Posterior vena cava (tissue), 2 donors: ENCODE results near the gene TPD52L2. TPM values are rescaled to one million over a fixed set of nuclear protein-coding genes. Genes with fewer than 3 reads are reported as not detected.
"Not testable (repeated sequence)": the region's sequence is repeated elsewhere in the genome, so short reads cannot be mapped to it uniquely, and the experiment has no call there.

ENCODE experiments used
- DNase-seq: peaks from one replicate; pipeline ENCODE4 v3.0.0-alpha.2; 2020; ENCODE audit warnings: low spot score
- intact Hi-C, 2 donors: fragments of 100-400 bp; cut with DNase I; formaldehyde crosslinking; loops; one replicate each; pipeline versions ENCODE4 v1.14.1 to v1.14.2; 2022 to 2023
- total RNA-seq, 2 donors: library from RNA; stranded (reverse); fragmentation: NEBNext Ultra II Directional; extraction: Animal tissue kit (Norgen Biotek cat#: 25700); gene quantifications; one replicate each; pipeline ENCODE4 v1.2.1, GENCODE V29; 2021
- donor health status: DM: yes; HTN: yes; CAD: no.
- donor health status: DM: yes; HTN: yes; CAD: no.

The TPD52L2 gene
- total RNA-seq, 2 donors from 2014 or later = 113 to 132 TPM

DNA sequence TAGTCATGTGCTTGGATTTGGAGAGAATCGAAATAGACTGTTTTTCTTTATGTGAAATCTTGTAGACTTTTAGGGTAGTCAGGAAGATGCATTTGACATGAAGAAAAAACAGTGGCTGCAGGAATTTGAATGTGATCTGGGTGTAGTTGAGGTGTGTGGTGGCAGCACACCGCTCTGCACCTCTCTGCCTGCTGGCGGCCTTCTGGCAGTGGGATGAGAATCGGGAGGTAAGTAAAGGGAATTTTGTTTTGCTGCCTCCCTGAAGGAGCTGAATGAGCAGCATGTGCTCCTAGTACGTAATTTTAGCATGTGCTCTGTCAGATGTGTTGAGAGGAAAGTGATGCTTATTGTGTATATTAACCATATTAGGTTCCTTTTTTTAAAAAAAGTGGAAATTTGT is 3.2 kb downstream of the TPD52L2 start:
- no peak for DNase-seq
- intact Hi-C loops = no loop called here

DNA sequence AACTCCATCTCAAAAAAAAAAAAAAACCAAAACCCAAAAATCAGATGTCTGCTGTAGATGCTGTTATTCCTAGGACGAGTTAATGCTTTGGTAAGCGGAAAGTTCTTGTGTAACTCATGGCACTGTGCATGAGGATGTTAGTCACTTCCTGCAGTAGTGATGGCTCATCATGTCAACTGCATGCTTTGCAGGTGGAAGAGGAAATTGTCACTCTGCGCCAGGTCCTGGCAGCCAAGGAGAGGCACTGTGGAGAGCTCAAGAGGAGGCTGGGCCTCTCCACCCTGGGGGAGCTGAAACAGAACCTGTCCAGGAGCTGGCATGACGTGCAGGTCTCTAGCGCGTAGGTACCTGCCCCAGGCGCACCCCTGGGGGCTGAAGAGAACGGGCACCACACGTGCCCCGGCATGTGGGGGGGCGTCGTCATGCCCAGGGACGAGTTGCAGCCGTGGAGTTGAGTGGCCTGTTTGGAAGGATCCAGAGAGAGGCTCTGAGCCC is 8.5 kb downstream of the TPD52L2 start:
- intact Hi-C loops = no loop called here
- no peak for DNase-seq

DNA sequence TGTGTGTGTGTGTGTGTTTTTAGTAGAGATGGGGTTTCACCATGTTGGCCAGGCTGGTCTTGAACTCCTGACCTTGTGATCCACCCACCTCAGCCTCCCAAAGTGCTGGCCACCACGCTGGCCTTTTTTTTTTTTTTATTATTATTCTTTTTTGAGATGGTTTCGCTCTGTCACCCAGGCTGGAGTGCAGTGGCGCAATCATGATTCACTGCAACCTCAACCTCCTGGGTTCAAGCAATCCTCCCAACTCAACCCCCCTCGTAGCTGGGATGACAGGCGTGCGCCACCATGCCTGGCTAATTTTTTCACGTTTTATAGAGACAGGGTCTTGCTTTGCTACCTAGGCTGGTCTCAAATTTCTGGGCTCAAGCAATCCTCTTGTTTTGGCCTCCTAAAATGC is 9.2 kb downstream of the TPD52L2 start:
- DNase-seq, intact Hi-C loops: not testable (repeated sequence)

DNA sequence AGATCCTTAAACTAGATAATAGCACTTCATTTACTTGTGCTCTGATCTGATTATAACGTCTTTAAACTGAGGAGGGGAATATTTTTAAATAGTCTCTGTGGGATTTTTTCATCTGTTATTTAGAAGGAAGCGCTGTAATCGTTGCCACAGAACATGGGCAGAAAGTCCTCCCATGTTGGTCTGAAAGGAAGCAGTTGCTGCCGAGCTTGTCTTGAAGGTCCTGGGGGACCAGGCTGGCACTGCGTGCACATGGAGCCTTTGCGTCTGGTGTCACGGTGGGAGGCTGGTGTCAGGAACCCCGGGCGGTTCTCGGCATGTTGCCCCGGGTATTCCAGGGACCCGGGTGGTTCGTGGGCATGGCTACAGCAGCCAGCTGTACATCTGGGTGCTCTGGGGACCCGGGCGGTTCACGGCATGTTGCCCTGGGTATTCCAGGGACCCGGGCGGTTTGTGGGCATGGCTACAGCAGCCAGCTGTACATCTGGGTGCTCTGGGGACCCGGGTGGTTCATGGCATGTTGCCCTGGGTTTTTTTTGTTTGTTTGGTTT is 11.5 kb downstream of the TPD52L2 start:
- DNase-seq = no peak
- intact Hi-C loops = no loop called here

DNA sequence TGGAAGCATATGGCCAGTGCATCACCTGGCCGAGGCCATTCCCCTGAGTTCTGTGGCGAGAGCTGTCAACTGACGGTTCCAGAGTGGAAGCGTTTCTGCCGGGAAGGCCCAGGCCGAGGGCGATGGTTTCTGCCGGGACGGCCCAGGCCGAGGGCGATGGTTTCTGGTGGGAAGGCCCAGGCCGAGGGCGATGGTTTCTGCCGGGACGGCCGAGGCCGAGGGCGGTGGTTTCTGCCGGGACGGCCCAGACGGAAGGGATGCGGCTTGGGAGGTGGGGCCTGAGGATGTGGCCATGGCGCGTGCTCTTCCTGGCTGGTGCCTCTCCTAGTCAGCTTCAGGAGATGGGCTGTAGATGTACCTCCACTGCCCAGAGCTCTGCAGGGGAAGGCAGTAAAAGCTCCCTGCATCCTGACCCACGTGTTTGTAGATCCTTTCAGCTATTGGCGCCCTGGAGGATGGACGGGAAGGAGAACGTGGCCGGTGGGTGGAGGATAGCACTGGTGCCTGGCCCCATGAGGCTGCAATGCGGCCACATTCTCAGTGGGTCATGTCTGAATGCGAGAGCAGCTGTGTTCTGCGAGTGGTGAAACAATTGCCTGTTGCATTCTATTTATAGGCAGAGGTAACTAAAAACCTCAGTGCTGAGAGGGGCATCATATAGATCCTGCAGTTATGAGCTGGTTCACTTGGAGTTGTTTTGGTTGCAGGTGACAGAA is 12.8 kb downstream of the TPD52L2 start:
- DNase-seq = no peak
- intact Hi-C loops = no loop called here

DNA sequence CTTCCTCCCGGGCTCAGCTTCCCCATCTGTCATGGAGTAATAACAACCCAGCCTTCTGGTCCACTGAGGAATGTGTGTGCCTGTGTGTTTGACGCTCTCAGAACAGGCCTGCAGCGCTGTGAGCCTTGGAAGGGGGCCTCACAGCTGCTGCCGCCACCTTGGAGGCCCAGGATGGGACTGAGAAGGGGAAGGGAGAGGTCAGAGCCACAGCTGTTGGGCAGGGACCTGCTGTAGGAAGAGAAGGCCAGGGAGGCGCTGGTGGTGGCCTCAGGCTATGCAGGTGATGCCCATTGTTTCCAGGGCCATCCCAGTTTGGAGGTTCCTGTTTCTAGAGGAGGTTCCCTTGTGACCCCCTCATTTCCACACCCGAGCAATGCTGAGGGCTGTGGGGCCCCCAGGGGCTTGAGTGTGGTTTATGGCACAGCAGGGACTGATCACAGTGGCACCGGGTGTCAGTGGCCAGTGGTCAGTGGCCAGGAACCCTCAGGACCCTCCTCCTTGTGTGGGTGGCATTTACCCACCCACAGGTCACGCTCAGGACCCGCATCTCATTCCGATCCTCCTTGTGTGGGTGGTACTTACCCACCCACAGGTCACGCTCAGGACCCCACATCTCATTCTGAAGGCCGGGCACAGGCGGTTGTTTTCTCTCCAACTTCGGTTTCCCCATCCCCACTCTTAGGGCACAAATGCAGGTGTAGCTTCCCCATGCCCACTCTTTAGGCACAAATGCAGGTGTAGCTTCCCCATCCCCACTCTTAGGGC is 14.0 kb downstream of the TPD52L2 start:
- DNase-seq = no peak
- intact Hi-C loops = no loop called here

DNA sequence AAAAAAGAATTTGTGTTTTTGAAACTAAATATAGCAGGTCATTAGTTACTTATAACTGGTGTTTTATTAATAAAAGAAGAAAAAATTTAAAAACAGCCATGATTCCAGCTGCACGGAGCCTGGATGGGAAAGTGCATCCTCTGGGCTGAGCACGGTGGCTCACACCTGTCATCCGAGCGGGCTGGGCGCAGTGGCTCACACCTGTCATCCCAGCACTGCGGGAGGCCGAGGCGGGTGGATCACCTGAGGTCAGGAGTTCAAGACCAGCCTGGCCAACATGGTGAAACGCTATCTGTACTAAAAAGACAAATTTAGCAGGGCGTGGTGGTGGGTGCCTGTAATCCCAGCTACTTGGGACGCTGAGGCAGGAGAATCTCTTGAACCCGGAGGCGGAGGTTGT is 15.8 kb downstream of the TPD52L2 start:
- intact Hi-C loops = not testable (repeated sequence)

DNA sequence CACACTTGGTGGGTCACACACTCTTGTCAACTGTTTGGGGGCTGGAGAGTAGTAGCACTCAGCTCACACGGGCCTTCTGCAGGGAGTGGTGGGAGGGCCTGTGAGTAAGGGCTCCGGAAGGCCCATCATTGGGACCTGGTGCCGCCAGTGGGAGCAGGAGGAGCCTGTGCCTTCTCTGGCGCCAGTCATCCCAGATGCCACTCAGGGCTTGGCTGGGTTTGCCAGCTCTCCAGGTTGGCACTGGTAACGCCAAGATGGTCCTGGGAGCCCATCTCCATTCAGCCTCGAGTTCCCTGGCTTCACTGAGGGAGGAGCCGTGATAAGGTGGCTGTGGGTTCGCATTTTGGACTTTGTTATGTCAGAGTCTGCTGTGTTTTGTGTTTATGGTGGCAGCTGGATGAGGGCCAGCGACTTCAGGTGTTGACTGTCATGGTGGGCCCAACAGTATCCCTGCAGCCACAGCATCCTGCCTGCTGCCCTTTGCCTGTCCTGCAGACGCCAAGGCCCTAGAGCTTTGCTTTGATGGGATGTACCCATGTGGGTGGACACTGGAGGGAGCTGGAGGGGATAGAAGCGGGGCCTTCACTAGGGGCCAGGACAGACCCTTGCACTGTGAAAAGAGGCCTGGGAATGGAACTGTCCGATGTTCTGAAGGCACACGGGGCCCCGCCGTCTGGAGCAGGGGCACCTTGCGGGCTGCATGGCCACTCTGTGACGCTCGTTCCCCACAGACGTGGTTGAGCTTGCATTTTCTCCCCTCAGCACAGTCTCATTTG is 16.6 kb downstream of the TPD52L2 start:
- DNase-seq = no peak
- intact Hi-C loops = no loop called here

More for the DNA sequence above, 15.8 kb downstream of the TPD52L2 start:
- DNase-seq = not testable (repeated sequence)

DNA sequence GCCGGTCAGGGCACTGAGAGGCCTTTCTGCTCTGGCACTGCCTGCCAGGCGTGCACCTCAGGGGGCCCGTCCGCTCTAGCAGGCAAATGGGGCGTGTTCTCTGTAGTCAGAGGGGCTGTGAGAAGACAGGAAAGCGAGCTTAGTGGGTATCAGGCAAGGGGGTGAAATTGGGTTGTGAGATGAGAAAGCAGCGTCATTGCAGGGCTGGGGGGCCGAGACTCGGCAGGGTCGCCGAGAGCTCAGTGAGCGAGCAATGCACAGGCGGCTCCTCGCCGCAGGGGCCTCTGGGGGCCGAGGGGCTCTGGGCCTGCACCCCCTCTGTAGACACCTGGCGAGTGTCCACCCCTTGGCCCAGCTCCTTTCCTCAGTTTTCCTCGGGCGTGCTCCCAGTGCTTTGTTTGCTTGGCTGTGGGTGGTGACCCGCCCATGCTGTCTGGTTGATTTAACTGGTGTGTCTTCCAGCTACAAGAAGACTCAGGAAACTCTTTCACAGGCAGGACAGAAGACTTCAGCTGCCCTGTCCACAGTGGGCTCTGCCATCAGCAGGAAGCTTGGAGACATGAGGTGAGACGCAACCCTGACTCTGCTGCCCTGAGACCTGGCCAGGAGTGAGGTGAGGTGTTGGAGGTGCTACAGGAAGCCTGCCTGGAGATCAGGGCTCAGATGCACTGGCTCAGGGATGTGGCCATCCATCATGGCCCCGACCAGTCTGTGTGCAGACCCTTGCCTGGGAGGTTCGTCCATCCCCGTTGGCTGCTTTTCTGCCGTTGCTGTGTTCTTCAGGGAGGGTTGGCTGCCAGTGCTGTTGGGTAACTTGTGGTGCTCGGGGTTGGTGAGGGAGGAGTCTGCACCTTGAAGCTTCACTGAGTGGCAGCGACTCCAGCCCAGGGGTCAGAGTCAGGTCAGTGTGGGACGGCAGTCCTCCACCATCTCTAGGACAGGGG is 17.5 kb downstream of the TPD52L2 start:
- intact Hi-C loops = no loop called here
- no peak for DNase-seq

DNA sequence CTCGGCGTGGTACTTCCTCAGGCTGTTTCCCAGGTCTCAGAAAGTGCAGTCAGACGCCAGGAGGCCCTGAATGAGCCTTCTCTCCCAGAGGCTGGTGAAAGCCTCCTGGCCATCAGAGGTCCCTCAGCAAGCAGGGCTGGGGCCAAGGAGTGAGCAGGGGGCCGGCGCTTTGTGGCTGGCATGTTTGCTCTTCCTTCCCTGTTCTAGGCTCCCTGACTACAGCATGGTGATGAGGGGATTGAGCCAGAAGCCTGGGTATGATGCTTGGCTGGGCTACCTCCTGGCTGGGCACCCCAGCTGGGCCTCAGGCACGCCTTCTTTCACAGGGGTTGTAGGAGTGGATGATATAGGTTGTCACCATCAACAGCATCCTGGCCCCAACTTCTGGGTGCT is 18.1 kb downstream of the TPD52L2 start:
- no peak for DNase-seq
- intact Hi-C loops = no loop called here

DNA sequence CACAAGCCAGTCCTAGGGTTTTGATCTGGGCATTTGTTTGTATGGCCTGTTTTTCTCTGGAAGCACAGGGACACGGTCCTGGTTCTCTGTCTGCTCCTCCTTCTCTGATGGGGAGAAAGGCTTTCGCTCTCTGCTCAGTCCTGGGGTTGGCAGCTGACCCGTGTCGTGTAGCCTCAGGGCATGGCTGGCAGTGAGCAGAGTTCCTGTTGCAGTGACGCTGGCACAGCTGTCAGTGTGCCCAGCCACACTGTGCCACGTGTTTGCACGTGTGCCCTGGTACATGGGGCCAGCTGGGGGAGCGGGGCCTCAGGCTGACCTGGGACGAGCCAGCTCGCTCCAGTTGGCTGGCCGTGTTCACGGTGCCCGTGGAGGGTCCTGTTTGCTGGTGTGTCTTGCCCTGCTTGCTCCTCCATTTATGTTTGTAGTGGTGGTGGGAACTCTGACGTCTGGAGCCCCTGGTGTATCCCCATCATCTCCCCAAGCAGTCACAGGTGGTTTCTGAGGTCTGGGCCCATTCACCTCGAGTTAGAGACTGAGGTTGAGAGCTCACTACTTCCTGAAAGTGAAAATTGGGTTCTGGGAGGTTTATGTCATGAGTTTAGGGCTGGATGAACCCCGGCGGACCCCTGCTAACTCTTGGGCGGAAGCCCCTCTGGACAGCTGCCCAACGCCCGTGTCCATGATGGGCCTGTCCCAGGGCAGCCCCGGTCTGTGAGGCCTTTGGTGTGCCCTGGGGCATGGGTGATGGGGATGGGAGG is 19.6 kb downstream of the TPD52L2 start:
- intact Hi-C loops = no loop called here

DNA sequence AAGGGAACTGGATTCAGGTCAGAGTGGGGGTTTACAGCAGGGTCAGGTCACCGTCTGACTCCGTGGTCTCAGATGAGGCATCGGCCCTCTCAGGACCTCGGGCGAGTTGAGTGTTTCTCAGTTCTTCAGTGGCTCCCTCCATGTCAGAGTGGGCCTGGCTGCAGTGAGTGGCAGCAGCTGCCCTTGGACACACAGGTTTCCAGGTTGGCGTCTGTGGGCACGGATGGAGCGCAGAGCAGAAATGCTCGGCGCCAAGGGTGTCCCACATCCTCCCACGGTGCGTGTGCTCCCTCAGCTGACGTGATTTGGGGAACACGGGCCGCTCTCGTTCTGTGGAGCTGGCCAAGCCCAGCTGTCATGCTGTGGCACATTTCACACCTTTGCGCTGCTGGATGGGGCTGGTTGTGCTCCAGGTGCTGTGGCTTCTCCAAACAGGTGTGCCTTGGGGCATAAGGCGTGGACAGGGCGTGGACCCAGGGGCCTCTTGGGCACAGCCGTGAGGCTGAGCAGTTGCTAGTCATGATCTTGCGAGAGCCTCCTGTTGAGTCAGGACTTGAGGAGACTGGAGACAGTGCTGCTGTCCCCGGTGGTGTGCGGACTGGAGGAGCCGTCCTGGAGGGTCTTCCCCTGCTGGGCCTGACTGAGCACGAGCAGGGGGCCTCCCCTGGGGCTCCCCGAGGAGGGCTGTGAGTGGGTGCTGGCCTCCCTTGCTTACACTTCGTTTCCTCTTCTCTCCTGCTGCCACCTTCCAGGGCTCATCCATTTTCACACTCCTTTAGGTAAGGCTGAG is 20.4 kb downstream of the TPD52L2 start:
- no peak for DNase-seq
- intact Hi-C loops = no loop called here

More for the DNA sequence above, 19.6 kb downstream of the TPD52L2 start:
- DNase-seq = no peak

DNA sequence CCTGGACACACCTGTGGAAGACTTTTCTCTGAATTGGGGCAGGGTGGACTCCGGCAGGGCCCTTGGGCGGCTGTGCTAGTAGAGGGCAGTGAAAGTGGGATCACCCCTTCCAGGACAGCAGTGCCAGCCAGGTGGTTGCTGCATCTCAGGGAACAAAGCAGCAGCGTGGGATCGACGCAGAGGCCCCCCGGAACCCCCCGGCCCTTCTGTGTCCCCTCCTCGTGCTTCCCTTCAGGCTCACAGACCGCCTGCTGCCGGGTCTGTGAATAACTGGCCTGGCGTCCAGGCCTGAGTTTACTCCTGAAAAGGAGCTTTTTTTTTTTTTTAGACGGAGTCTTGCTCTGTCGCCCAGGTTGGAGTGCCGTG is 21.0 kb downstream of the TPD52L2 start:
- intact Hi-C loops = no loop called here
- DNase-seq = no peak

DNA sequence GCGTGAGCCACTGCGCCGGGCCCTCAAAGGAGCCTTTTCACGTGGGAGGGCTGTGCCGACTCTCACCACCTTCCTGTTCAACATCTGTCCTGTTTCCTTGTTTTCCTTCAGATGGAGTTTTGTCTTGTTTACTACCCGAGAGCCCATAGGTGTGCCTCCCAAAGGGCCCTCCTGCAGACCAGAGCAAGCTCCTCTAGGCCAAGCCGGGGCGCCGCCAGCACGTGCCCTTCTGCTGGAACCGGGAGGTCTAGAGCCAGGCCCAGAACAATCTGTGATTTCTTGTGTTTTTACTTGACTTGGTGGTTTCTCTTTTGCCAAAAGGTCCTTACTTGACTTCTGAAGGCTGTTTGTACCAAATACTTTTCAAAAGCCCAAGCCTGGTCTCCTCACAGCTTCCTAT is 21.9 kb downstream of the TPD52L2 start:
- intact Hi-C loops = no loop called here
- DNase-seq = no peak

DNA sequence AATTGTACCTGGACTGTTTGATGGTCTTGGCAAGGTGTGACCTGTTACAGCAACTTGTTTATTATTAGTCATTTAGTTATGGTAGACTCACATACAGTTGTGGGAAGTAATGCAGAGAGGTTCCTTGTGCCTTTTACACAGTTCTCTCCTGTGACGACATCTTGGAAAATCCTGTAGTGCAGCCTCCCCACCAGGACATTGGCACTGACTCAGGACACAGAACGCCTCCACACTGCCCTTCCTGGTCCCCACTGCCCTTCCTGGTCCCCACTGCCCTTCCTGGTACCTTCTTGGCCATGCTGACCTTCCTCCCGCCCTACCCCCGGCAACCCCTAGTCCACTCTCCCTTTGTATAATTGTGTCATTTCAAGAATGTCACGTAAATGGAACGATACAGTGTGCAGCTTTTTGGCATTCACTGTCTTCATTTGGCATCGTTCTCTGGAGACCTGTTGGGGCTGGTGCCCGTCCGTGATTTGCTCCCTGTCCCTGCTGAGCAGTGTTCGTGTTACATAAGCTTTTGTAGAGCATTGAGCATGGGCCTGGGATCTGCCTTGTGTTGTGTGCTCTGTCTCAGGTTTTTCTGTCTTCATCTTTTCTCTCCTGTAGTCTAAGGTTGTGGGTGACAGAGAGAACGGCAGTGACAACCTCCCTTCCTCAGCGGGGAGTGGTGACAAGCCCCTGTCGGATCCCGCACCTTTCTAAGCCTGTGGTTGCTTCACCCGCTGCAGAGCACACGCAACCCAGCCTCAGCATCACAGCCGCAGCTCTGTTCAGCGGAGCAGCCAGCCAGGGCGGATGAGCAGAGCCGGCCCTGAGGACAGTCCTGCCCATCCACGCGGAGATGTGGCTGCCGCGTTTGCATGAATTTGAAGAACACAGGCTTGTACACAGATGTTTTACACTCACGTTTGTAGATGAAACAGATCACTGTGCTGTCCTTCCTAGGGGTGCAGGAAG is 24.5 kb downstream of the TPD52L2 start:
- intact Hi-C loops = no loop called here

DNA sequence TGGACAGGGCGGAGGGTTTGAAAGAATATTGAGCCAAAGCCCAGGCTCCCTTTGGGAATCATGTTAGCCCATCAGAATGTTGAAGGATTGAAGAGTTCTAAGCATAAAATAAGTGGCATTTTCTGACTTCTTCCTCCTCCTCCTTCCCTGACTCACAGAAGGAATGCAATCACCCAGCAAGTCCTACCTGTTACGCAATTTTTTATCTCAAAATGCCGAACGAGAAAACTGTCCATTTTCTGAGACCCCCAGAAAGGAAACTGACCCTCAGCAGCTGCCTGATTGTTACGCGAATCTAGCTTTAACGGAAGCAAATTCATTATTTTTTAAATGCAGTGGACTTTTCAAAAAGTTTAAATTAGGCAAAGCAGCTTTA is 25.1 kb downstream of the TPD52L2 start:
- no peak for DNase-seq
- intact Hi-C loops = no loop called here

More for the DNA sequence above, 24.5 kb downstream of the TPD52L2 start:
- DNase-seq = no peak
